OCI-LY7 (cell line): ENCODE measurements around the gene ABHD11.

Source experiments
- CTCF ChIP-seq: fragments of 200-600 bp; sonication (generic); conservative IDR thresholded peaks from 2 replicates; pipeline ENCODE4 v1.5.1; 2014; ENCODE audit warnings: mild to moderate bottlenecking, antibody characterized with exemption, low read length, moderate library complexity, mixed read lengths
- EZH2phosphoT487 ChIP-seq: fragments of 200-600 bp; sonication (generic); IDR thresholded peaks from 2 replicates; pipeline ENCODE4 v1.6.1; 2018; ENCODE audit warnings: low read depth, borderline replicate concordance, mild to moderate bottlenecking, mixed run types, antibody characterized with exemption, low read length, moderate library complexity, mixed read lengths

- TF ChIP-seq CTCF (no peak), EZH2phosphoT487 (no peak)
Observed at GRCh38 chr7:73770860-73771670, 32.5 kb upstream of the ABHD11 start.
